ENCODE results near the gene TMEM131. TPM values are rescaled to one million over a fixed set of nuclear protein-coding genes. Genes with fewer than 3 reads are reported as not detected.

Gene TMEM131, protein sequence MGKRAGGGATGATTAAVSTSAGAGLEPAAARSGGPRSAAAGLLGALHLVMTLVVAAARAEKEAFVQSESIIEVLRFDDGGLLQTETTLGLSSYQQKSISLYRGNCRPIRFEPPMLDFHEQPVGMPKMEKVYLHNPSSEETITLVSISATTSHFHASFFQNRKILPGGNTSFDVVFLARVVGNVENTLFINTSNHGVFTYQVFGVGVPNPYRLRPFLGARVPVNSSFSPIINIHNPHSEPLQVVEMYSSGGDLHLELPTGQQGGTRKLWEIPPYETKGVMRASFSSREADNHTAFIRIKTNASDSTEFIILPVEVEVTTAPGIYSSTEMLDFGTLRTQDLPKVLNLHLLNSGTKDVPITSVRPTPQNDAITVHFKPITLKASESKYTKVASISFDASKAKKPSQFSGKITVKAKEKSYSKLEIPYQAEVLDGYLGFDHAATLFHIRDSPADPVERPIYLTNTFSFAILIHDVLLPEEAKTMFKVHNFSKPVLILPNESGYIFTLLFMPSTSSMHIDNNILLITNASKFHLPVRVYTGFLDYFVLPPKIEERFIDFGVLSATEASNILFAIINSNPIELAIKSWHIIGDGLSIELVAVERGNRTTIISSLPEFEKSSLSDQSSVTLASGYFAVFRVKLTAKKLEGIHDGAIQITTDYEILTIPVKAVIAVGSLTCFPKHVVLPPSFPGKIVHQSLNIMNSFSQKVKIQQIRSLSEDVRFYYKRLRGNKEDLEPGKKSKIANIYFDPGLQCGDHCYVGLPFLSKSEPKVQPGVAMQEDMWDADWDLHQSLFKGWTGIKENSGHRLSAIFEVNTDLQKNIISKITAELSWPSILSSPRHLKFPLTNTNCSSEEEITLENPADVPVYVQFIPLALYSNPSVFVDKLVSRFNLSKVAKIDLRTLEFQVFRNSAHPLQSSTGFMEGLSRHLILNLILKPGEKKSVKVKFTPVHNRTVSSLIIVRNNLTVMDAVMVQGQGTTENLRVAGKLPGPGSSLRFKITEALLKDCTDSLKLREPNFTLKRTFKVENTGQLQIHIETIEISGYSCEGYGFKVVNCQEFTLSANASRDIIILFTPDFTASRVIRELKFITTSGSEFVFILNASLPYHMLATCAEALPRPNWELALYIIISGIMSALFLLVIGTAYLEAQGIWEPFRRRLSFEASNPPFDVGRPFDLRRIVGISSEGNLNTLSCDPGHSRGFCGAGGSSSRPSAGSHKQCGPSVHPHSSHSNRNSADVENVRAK (N-terminal part only)
- total RNA-seq (2014; rRNA removed; shearing (Covaris generic)) (22.7 and 32.9 TPM in 2 replicates), polyA plus RNA-seq (2016; fragmentation: Nextera tagmentation; extraction: Ambion mirVana) (9.2 and 9.9 TPM in 2 replicates)
- long read RNA-seq, partial matches to known transcripts = 1 of 1 reads
- long read RNA-seq, other reads (novel, unspliced or antisense) = 0 of 1 reads

DNA sequence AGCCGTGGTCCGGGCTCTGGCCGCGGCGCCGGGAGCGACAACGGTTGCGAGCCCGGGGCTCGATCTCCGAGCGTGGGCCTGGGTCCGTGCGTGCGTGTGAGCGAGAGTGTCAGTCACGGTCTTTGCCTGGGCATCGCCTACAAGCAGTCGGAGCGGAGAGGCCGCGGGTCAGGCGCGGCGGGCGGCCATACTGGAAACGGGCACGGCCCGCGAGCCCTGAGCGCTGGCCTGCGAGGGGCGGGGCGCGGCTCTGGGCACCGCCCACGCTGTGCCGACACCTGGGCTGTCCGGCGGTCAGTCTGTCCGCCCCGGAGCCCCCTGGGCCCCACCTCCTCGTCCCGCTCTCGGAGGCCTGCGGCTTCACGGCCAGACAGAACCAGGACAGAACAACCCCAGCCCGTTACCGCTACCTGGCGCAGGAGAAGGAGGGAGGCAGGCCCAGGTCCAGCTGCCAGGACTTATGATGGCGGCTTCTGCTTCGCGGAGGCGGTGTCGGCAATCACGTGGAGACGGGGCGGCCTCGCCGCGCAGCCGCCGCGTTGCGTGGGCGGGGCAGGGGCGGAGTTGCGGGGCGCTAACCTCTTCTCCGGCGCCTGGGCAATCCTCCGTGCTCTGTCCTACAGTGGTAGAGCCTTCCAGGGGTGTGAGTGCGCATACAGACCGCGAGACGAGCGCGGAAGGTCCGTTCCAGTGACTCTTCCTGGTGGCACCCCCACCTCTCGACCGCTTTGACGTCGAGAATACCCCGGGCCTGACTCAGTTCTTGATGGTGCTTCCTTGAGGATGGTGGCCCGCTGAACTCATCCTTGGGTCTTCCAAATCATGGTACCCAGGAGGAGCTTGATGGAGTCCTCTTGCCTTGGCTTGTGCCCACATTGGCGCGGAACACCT lies at the start of gene TMEM131:
TSS of gene TMEM131 (minus strand) at position 215 of the 891 bp plus-strand sequence. CDS start 286 bp downstream, outside the sequence.
- H3K9me3 Mint-ChIP-seq = peaks cover 4% of the 10 kb centered on the region; the same call in 1 of the 3 replicates
- H3K4me3 Mint-ChIP-seq = peak within 1 kb of the TSS; percentile 90
- peak within 1 kb of the TSS; percentile 79 for H3K27ac ChIP-seq (ENCODE audit: low read depth)
- TF ChIP-seq EZH2phosphoT487 (IDR thresholded peaks at IDR 0.05; ENCODE audit: unreplicated experiment) = no peak
- TF ChIP-seq STAT1 (IDR thresholded peaks at IDR 0.05; ENCODE audit: unreplicated experiment) = no peak
- TF ChIP-seq CREB1 (CRISPR knock-in tag; IDR thresholded peaks at IDR 0.05; ENCODE audit: low read depth) = peak; percentile 91
- no peak for TF ChIP-seq JUNB (IDR thresholded peaks at IDR 0.05; ENCODE audit: unreplicated experiment)
- TF ChIP-seq, protein P1, sequence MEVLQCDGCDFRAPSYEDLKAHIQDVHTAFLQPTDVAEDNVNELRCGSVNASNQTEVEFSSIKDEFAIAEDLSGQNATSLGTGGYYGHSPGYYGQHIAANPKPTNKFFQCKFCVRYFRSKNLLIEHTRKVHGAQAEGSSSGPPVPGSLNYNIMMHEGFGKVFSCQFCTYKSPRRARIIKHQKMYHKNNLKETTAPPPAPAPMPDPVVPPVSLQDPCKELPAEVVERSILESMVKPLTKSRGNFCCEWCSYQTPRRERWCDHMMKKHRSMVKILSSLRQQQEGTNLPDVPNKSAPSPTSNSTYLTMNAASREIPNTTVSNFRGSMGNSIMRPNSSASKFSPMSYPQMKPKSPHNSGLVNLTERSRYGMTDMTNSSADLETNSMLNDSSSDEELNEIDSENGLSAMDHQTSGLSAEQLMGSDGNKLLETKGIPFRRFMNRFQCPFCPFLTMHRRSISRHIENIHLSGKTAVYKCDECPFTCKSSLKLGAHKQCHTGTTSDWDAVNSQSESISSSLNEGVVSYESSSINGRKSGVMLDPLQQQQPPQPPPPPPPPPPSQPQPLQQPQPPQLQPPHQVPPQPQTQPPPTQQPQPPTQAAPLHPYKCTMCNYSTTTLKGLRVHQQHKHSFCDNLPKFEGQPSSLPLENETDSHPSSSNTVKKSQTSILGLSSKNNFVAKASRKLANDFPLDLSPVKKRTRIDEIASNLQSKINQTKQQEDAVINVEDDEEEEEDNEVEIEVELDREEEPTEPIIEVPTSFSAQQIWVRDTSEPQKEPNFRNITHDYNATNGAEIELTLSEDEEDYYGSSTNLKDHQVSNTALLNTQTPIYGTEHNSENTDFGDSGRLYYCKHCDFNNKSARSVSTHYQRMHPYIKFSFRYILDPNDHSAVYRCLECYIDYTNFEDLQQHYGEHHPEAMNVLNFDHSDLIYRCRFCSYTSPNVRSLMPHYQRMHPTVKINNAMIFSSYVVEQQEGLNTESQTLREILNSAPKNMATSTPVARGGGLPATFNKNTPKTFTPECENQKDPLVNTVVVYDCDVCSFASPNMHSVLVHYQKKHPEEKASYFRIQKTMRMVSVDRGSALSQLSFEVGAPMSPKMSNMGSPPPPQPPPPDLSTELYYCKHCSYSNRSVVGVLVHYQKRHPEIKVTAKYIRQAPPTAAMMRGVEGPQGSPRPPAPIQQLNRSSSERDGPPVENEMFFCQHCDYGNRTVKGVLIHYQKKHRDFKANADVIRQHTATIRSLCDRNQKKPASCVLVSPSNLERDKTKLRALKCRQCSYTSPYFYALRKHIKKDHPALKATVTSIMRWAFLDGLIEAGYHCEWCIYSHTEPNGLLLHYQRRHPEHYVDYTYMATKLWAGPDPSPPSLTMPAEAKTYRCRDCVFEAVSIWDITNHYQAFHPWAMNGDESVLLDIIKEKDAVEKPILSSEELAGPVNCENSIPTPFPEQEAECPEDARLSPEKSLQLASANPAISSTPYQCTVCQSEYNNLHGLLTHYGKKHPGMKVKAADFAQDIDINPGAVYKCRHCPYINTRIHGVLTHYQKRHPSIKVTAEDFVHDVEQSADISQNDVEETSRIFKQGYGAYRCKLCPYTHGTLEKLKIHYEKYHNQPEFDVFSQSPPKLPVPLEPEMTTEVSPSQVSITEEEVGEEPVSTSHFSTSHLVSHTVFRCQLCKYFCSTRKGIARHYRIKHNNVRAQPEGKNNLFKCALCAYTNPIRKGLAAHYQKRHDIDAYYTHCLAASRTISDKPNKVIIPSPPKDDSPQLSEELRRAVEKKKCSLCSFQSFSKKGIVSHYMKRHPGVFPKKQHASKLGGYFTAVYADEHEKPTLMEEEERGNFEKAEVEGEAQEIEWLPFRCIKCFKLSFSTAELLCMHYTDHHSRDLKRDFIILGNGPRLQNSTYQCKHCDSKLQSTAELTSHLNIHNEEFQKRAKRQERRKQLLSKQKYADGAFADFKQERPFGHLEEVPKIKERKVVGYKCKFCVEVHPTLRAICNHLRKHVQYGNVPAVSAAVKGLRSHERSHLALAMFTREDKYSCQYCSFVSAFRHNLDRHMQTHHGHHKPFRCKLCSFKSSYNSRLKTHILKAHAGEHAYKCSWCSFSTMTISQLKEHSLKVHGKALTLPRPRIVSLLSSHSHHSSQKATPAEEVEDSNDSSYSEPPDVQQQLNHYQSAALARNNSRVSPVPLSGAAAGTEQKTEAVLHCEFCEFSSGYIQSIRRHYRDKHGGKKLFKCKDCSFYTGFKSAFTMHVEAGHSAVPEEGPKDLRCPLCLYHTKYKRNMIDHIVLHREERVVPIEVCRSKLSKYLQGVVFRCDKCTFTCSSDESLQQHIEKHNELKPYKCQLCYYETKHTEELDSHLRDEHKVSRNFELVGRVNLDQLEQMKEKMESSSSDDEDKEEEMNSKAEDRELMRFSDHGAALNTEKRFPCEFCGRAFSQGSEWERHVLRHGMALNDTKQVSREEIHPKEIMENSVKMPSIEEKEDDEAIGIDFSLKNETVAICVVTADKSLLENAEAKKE (CRISPR knock-in tag; IDR thresholded peaks at IDR 0.05) = no peak
- TF ChIP-seq, protein P2, sequence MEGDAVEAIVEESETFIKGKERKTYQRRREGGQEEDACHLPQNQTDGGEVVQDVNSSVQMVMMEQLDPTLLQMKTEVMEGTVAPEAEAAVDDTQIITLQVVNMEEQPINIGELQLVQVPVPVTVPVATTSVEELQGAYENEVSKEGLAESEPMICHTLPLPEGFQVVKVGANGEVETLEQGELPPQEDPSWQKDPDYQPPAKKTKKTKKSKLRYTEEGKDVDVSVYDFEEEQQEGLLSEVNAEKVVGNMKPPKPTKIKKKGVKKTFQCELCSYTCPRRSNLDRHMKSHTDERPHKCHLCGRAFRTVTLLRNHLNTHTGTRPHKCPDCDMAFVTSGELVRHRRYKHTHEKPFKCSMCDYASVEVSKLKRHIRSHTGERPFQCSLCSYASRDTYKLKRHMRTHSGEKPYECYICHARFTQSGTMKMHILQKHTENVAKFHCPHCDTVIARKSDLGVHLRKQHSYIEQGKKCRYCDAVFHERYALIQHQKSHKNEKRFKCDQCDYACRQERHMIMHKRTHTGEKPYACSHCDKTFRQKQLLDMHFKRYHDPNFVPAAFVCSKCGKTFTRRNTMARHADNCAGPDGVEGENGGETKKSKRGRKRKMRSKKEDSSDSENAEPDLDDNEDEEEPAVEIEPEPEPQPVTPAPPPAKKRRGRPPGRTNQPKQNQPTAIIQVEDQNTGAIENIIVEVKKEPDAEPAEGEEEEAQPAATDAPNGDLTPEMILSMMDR (conservative IDR thresholded peaks at IDR 0.05; ENCODE audit: low read depth in 2 of 2) = no peak
- TF ChIP-seq, protein P3, sequence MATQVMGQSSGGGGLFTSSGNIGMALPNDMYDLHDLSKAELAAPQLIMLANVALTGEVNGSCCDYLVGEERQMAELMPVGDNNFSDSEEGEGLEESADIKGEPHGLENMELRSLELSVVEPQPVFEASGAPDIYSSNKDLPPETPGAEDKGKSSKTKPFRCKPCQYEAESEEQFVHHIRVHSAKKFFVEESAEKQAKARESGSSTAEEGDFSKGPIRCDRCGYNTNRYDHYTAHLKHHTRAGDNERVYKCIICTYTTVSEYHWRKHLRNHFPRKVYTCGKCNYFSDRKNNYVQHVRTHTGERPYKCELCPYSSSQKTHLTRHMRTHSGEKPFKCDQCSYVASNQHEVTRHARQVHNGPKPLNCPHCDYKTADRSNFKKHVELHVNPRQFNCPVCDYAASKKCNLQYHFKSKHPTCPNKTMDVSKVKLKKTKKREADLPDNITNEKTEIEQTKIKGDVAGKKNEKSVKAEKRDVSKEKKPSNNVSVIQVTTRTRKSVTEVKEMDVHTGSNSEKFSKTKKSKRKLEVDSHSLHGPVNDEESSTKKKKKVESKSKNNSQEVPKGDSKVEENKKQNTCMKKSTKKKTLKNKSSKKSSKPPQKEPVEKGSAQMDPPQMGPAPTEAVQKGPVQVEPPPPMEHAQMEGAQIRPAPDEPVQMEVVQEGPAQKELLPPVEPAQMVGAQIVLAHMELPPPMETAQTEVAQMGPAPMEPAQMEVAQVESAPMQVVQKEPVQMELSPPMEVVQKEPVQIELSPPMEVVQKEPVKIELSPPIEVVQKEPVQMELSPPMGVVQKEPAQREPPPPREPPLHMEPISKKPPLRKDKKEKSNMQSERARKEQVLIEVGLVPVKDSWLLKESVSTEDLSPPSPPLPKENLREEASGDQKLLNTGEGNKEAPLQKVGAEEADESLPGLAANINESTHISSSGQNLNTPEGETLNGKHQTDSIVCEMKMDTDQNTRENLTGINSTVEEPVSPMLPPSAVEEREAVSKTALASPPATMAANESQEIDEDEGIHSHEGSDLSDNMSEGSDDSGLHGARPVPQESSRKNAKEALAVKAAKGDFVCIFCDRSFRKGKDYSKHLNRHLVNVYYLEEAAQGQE (IDR thresholded peaks at IDR 0.05; ENCODE audit: unreplicated experiment) = no peak
- no peak for TF ChIP-seq ZNF331 (CRISPR knock-in tag; IDR thresholded peaks at IDR 0.05; ENCODE audit: low read depth)

More for the DNA sequence above, at the start of gene TMEM131:
- Histone ChIP-seq H3K4me1 (ENCODE audit: insufficient read depth) (peaks cover 20% of the 10 kb centered on the region), H4K20me1 (replicated peaks; ENCODE audit: insufficient read depth) (peaks cover 26% of the 10 kb centered on the region), H3K4me2 (peak within 1 kb of the TSS; percentile 98), H3K79me2 (replicated peaks; ENCODE audit: insufficient read depth) (peaks cover 41% of the 10 kb centered on the region), H2AFZ (peak within 1 kb of the TSS; percentile 100), H3K9me2 (ENCODE audit: insufficient read depth) (no peaks in the 10 kb centered on the region), H3F3A (replicated peaks; ENCODE audit: low read depth) (no peaks in the 10 kb centered on the region), H3K36me3 (ENCODE audit: insufficient read depth) (no peaks in the 10 kb centered on the region), H3K4me3 (peak within 1 kb of the TSS; percentile 97), H3K27me3 (ENCODE audit: insufficient read depth) (no peaks in the 10 kb centered on the region)
- Mint-ChIP-seq H3K27ac (peak within 1 kb of the TSS; percentile 79), H3K4me1 (peaks cover 16% of the 10 kb centered on the region), H3K36me3 (ENCODE audit: low read depth) (no peaks in the 10 kb centered on the region), H3K27me3 (ENCODE audit: insufficient read depth, low read depth, poor library complexity) (peaks cover 4% of the 10 kb centered on the region)
- ATAC-seq (peak; percentile 90), DNase-seq (ENCODE audit: low spot score) (peak; percentile 93)
